ENCODE results near the gene ZNF211.

Gene ZNF211

DNA sequence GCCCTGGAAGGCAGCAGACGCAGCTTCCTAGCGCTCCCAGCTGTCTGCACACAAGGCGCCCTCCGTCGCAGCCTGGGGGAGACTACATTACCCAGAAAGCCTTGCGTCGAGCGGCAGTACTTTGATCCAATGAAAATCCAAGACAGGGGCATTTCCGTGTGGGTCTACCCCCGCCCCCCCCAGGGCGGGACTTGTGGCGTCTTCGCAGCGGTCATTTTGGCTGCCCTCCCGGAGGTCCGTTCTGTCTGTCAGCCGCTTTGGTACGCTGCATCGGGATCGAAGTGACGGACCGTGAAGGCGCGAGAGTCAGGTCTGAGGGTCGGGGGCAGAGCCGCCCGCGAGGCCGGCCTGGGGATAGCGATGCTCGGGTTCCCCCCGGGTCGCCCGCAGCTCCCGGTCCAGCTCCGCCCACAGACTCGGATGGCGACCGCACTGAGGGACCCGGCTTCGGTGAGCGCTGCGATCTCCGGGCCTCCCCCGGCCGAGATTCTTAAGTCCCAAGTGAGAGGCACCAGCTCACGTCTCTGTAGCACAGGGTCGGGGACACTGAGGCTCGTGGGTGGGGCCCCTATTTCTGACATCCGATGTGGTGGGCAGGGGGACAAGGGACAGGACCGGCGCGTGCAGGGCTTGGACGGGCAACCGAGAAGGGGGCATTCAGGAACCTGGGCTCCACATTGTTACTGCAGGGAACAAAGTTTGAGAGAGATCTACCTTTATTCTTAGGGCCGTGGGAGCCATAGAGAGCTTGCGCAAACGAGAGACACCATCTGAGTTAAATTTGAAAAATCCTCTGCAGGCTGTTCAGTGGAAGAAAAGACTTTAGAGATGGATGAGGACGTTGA is at the start of gene ZNF211:
Gene ZNF211, plus strand, starts transcription at position 182 of the 845 bp plus-strand sequence. Its CDS starts 179 bp downstream, at position 361.
- peak; percentile 81 for DNase-seq (ENCODE audit: low spot score)
- peaks cover 13% of the 10 kb centered on the region for H3K4me1 Mint-ChIP-seq (ENCODE audit: low read depth)
- H3K27ac Mint-ChIP-seq = peak within 1 kb of the TSS; percentile 85
- H3K9me3 Mint-ChIP-seq = peaks cover 55% of the 10 kb centered on the region
- H3K36me3 Mint-ChIP-seq (ENCODE audit: low read depth) = peaks cover 46% of the 10 kb centered on the region
- H3K4me3 Mint-ChIP-seq = peak within 1 kb of the TSS; percentile 90
- no peaks in the 10 kb centered on the region for H3K27me3 Mint-ChIP-seq (ENCODE audit: low read depth)

DNA sequence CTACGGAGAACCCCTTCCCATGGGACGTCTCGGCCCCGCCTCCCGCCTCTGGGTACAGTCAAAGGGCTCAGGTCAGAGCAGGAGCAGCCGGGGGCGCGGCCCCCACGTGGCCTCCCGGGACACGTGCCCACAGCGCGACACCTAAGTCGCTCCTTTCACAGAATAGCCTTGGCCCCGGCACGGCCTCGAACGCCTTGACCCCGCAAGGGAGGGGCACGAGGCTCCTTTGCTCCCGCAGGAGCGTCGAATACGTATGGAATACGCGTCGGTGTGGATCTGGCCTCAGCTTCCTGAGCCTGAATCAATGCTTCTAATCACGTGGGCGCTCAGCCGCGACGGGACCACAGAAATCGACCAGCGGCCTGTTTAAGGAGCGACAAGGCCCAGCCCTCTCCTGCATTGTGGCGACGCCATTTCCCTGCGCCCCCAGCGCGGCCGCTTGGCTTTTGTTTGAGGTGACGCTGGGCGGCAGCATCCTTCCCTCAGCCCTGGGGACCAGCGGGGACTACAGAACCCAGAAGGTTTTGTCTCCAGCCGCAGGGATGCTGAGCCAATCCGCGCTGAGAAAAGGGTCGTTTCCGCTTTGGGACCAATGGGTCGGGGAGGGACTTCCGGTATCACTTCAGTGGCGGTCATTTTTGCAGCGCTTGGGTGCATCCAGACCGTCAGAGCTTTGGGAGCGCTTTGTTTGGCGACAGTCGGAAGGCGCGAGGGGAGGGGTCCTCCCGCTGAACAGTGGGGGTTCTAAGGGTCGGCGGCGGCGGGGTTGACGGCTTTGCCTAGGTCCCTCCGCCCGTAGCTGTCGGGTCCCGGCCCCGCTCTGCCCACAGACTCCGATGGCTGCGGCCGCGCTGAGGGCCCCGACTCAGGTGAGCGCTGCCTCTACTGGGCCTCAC is 49.2 kb upstream of the ZNF211 start, which contains the start of gene ZIK1:
Gene ZIK1, plus strand, starts transcription at position 625 of the 896 bp plus-strand sequence. Its CDS starts 212 bp downstream, at position 837.
- peaks cover 41% of the 10 kb centered on the region for H3K36me3 Mint-ChIP-seq (ENCODE audit: low read depth)
- peak within 1 kb of the TSS; percentile 95 for H3K4me3 Mint-ChIP-seq
- peaks cover 9% of the 10 kb centered on the region for H3K4me1 Mint-ChIP-seq (ENCODE audit: low read depth)
- peak; percentile 75 for DNase-seq (ENCODE audit: low spot score)
- no peaks in the 10 kb centered on the region for H3K27me3 Mint-ChIP-seq (ENCODE audit: low read depth)
- H3K9me3 Mint-ChIP-seq = peaks cover 75% of the 10 kb centered on the region
- peak within 1 kb of the TSS; percentile 87 for H3K27ac Mint-ChIP-seq

DNA sequence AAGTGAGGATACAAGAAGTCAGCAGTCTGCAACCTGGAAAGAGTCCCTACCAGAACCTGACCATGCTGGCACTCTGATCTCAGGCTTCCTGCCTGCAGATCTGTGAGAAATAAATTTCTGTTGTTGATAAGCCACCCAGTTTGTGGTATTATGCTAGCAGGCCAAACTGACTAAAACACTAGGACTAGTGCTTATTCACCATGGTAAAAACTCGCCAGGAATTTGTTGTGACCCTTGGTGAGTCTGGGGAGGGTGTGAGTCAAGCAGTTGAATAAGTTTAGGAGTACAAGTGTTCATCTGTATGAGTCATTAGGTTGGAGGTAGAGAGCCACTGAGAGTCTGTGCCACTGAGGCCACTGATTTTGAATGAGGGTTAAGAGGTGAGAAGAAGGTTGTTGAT is 45.4 kb upstream of the ZNF211 start:
- H3K4me1 Mint-ChIP-seq (ENCODE audit: low read depth) = peaks cover 8% of the 10 kb centered on the region
- H3K4me3 Mint-ChIP-seq = no peak overlapping the region
- H3K9me3 Mint-ChIP-seq = peaks cover 86% of the 10 kb centered on the region
- H3K27me3 Mint-ChIP-seq (ENCODE audit: low read depth) = no peaks in the 10 kb centered on the region
- H3K36me3 Mint-ChIP-seq (ENCODE audit: low read depth) = peaks cover 63% of the 10 kb centered on the region
- no peak overlapping the region for H3K27ac Mint-ChIP-seq
- no peak for DNase-seq (ENCODE audit: low spot score)

DNA sequence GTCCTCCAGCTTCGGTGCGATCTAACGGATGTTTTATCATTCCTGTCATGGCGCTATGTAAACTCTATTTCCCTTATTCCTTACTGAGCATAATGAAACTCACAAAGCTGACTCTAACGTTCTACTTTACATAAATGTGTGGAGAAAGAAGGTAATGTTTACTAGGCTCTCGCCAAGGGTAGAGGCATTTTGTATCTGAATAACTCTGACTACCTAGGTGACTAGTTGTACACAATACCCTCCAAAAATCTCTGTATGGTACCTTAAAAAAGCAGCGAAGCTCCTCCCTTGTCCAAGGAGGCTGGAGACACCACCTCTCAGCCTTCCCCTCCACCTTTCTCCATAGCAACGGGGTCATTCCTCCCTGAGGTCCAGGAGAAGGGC is 33.6 kb upstream of the ZNF211 start:
- Mint-ChIP-seq H3K9me3 (peaks cover 66% of the 10 kb centered on the region), H3K4me3 (peak overlapping the region; percentile 90), H3K27ac (peak overlapping the region; percentile 57), H3K27me3 (ENCODE audit: low read depth) (no peaks in the 10 kb centered on the region), H3K36me3 (ENCODE audit: low read depth) (peaks cover 40% of the 10 kb centered on the region), H3K4me1 (ENCODE audit: low read depth) (peaks cover 12% of the 10 kb centered on the region)
- no peak for DNase-seq (ENCODE audit: low spot score)

DNA sequence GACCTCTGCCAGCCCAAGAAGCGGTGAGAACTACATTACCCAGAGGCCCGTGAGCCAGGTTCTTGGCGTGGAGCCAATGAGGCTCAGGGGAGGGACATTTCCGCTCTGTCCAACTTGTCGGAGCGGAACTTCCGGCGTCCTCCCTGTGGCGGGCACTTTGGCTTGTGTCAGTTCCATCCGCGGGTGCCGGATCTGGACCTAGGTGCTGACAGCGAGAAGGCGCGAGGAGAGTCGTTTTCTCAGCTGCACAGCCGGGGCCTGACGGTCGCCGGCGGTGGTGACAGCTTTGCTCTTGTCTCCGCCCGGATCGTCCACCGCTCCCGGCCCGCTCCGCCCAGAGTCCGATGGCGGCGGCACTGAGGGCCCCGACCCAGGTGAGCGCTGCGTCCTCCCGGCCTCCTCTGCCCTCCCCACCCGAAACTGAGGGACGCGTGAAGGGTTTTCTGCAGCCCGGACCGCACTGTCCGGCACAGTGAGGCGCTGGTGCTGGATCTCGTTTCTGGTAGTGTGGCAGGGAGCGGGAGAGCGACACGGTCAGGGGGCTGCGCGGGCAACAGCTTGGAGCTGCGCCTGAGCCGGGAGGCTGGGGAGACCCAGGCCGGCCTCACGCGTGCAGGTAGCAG is 33.1 kb upstream of the ZNF211 start, which contains the start of gene ZNF530:
Gene ZNF530, plus strand, starts transcription at position 125 of the 623 bp plus-strand sequence. CDS start 4,461 bp downstream, outside the sequence.
- peak within 1 kb of the TSS; percentile 57 for H3K27ac Mint-ChIP-seq

DNA sequence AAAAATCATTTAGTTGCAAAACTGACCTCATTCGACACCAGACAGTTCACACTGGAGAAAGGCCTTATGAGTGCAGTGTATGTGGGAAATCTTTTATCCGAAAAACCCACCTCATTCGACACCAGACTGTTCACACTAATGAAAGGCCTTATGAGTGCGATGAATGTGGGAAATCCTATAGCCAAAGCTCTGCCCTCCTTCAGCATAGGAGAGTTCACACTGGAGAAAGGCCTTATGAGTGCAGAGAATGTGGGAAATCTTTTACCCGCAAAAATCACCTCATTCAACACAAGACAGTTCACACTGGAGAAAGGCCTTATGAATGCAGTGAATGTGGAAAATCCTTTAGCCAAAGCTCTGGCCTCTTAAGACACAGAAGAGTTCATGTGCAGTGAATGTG is 26.0 kb upstream of the ZNF211 start:
- DNase-seq (ENCODE audit: low spot score) = no peak
- H3K4me3 Mint-ChIP-seq = no peak overlapping the region
- no peak overlapping the region for H3K27ac Mint-ChIP-seq
- peaks cover 67% of the 10 kb centered on the region for H3K36me3 Mint-ChIP-seq (ENCODE audit: low read depth)
- no peaks in the 10 kb centered on the region for H3K27me3 Mint-ChIP-seq (ENCODE audit: low read depth)
- H3K4me1 Mint-ChIP-seq (ENCODE audit: low read depth) = no peaks in the 10 kb centered on the region
- H3K9me3 Mint-ChIP-seq = peaks cover 66% of the 10 kb centered on the region

More for the DNA sequence above, 33.1 kb upstream of the ZNF211 start, which contains the start of gene ZNF530:
- DNase-seq (ENCODE audit: low spot score) = peak; percentile 84
- Mint-ChIP-seq H3K4me1 (ENCODE audit: low read depth) (peaks cover 12% of the 10 kb centered on the region), H3K9me3 (peaks cover 68% of the 10 kb centered on the region), H3K4me3 (peak within 1 kb of the TSS; percentile 90), H3K27me3 (ENCODE audit: low read depth) (no peaks in the 10 kb centered on the region), H3K36me3 (ENCODE audit: low read depth) (peaks cover 45% of the 10 kb centered on the region)

DNA sequence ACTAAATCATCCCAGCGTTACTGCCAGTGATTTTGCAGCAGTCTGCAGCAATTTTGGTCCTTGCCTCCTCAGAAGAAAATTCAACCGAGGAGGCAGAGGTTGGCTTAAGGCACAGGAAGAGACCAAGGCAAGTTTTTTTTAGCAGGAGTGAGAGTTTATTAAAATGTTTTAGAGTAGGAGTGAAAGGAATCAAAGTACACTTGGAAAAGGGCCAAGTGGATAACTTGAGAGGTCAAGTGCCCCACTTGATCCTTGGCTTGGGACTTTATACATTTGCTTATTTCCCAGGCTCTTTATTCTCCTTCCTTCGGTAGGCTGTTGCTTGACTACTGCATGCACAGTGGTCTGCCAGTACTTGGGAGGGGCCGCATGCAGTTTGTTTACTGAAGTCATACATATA is 21.9 kb upstream of the ZNF211 start:
- Mint-ChIP-seq H3K27me3 (ENCODE audit: low read depth) (no peaks in the 10 kb centered on the region), H3K9me3 (peaks cover 61% of the 10 kb centered on the region), H3K4me1 (ENCODE audit: low read depth) (peaks cover 9% of the 10 kb centered on the region), H3K4me3 (no peak overlapping the region), H3K27ac (no peak overlapping the region), H3K36me3 (ENCODE audit: low read depth) (peaks cover 46% of the 10 kb centered on the region)
- no peak for DNase-seq (ENCODE audit: low spot score)

DNA sequence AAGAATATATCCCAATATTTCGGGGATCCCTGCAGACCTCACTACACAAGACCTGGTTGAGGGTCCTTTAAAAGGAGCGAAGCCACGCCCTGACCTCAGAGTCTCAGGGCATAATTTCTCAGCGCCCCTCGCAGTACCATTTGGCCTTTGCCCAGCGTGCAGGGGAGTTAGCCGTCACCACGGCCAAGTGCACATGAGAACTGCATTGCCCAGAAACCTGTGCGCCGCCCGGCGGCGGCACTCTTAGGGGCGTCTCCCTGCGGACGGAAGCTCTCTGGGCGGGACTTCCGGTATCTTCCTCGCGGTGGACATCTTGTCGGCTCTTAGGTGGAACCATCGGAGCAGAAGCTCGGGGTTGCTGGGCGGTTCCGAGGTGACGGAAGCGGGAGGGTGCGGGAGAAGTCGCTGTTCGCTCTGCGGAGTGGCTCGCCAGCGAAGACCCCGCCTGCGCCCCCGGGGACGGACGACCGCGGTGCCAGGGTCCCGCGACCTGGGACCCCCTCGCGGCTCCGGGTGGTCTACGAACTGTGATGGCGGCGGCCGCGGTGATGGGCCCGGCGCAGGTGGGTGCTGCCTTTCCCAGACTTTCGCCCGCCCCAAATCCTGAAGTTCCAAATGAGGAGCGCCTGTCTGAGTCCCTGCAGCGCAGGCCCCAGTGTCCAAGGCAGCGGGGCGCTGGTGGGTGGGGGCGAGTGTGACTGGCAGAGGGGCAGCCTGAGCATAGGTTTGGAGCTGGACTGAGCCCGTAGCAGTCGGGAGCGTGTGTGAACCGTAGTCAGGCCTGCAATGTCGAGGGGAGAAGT is 18.8 kb upstream of the ZNF211 start, which contains the start of gene ZNF134:
Gene ZNF134, plus strand, starts transcription at position 302 of the 803 bp plus-strand sequence. CDS start 5,227 bp downstream, outside the sequence.
- peak within 1 kb of the TSS; percentile 93 for H3K4me3 Mint-ChIP-seq
- DNase-seq (ENCODE audit: low spot score) = peak; percentile 87
- H3K36me3 Mint-ChIP-seq (ENCODE audit: low read depth) = peaks cover 48% of the 10 kb centered on the region
- peaks cover 71% of the 10 kb centered on the region for H3K9me3 Mint-ChIP-seq
- H3K27ac Mint-ChIP-seq = peak within 1 kb of the TSS; percentile 84
- H3K4me1 Mint-ChIP-seq (ENCODE audit: low read depth) = peaks cover 10% of the 10 kb centered on the region
- no peaks in the 10 kb centered on the region for H3K27me3 Mint-ChIP-seq (ENCODE audit: low read depth)

DNA sequence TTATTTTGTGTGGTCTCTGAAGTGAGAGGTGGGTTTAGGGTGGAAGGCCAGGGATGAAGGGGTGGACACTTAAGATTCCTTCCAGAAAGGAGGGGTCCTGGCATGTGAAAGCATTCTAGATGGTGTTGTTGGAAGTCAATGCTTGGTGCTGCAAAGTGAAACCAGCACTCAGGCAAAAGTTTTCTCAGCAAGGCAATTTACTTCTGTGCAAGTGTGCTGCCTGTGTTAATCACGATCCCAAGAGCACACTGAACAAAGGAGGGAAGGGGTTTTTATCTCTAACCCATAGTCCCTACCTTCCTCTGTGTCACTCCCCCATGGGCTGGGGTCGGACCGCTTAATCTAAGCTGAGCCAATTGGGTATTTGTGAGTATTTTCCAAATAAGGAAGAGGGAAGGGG is 17.6 kb upstream of the ZNF211 start:
- no peak overlapping the region for H3K27ac Mint-ChIP-seq
- H3K27me3 Mint-ChIP-seq (ENCODE audit: low read depth) = no peaks in the 10 kb centered on the region
- no peak for DNase-seq (ENCODE audit: low spot score)
- peak overlapping the region; percentile 93 for H3K4me3 Mint-ChIP-seq
- H3K9me3 Mint-ChIP-seq = peaks cover 83% of the 10 kb centered on the region
- H3K36me3 Mint-ChIP-seq (ENCODE audit: low read depth) = peaks cover 61% of the 10 kb centered on the region
- peaks cover 10% of the 10 kb centered on the region for H3K4me1 Mint-ChIP-seq (ENCODE audit: low read depth)

DNA sequence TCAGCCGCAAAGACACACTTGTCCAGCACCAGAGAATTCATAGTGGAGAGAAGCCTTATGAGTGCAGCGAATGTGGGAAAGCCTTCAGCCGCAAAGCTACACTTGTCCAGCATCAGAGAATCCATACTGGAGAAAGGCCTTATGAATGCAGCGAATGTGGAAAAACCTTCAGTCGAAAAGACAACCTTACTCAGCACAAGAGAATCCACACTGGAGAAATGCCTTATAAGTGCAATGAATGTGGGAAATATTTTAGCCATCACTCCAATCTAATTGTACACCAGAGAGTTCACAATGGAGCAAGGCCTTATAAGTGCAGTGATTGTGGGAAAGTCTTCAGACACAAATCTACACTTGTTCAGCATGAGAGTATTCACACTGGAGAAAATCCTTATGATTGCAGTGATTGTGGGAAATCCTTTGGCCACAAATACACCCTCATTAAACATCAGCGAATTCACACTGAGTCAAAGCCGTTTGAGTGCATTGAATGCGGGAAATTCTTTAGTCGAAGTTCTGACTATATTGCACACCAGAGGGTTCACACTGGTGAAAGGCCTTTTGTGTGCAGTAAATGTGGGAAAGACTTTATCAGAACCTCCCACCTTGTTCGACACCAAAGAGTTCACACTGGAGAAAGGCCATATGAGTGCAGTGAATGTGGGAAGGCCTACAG is 12.2 kb upstream of the ZNF211 start:
- no peak for DNase-seq (ENCODE audit: low spot score)
- H3K27ac Mint-ChIP-seq = no peak overlapping the region
- no peaks in the 10 kb centered on the region for H3K27me3 Mint-ChIP-seq (ENCODE audit: low read depth)
- H3K9me3 Mint-ChIP-seq = peaks cover 87% of the 10 kb centered on the region
- H3K4me3 Mint-ChIP-seq = no peak overlapping the region
- peaks cover 2% of the 10 kb centered on the region for H3K4me1 Mint-ChIP-seq (ENCODE audit: low read depth)
- H3K36me3 Mint-ChIP-seq (ENCODE audit: low read depth) = peaks cover 90% of the 10 kb centered on the region

DNA sequence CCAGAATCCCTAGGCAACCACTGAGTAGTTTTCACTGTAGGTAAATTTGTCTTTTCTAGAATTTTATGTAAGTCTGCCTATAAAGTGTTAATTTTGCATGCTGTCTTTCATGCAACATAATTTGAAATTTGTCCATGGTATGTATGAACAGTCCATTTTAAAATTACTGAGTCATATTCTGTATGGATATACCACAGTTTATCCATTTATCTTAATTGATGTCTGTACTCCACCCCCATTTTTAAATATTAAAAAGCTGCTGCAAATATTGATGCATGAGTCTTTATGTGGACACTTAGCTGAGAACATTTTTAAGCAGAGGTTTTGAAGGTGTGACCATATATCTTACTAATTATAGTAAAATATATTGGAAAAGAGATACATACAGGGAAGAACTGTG is 9.9 kb upstream of the ZNF211 start:
- Mint-ChIP-seq H3K36me3 (ENCODE audit: low read depth) (peaks cover 68% of the 10 kb centered on the region), H3K27ac (no peak overlapping the region), H3K9me3 (peaks cover 76% of the 10 kb centered on the region), H3K4me1 (ENCODE audit: low read depth) (no peaks in the 10 kb centered on the region), H3K27me3 (ENCODE audit: low read depth) (no peaks in the 10 kb centered on the region), H3K4me3 (no peak overlapping the region)
- DNase-seq (ENCODE audit: low spot score) = no peak

DNA sequence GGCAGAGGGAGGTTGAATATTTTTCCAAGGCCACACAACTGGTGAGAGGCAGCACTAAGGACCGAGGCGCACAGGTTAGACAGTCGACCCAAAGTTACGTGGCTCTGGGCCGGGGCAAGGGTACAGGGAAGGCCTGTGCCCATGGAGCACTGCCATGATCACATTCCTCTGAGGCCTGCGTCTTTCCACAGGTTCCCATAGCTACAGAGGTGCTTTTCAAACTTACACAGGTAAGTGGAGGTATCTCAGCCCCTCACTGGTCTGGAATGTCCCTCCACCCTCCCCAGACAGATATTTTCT is 814 bp downstream of the ZNF211 start:
- no peak for DNase-seq (ENCODE audit: low spot score)
- Mint-ChIP-seq H3K27ac (peak overlapping the region; percentile 85), H3K9me3 (peaks cover 55% of the 10 kb centered on the region), H3K4me1 (ENCODE audit: low read depth) (peaks cover 13% of the 10 kb centered on the region), H3K4me3 (peak overlapping the region; percentile 90), H3K27me3 (ENCODE audit: low read depth) (no peaks in the 10 kb centered on the region), H3K36me3 (ENCODE audit: low read depth) (peaks cover 52% of the 10 kb centered on the region)
